CD4-positive, alpha-beta T cell treated with Interleukin-21 for 1 hour (primary cell): ENCODE measurements around the gene LRP8.

Experiments used
- DNase-seq: peaks from one replicate; pipeline ENCODE4 v3.0.0-alpha.2; 2020

The LRP8 gene

DNA sequence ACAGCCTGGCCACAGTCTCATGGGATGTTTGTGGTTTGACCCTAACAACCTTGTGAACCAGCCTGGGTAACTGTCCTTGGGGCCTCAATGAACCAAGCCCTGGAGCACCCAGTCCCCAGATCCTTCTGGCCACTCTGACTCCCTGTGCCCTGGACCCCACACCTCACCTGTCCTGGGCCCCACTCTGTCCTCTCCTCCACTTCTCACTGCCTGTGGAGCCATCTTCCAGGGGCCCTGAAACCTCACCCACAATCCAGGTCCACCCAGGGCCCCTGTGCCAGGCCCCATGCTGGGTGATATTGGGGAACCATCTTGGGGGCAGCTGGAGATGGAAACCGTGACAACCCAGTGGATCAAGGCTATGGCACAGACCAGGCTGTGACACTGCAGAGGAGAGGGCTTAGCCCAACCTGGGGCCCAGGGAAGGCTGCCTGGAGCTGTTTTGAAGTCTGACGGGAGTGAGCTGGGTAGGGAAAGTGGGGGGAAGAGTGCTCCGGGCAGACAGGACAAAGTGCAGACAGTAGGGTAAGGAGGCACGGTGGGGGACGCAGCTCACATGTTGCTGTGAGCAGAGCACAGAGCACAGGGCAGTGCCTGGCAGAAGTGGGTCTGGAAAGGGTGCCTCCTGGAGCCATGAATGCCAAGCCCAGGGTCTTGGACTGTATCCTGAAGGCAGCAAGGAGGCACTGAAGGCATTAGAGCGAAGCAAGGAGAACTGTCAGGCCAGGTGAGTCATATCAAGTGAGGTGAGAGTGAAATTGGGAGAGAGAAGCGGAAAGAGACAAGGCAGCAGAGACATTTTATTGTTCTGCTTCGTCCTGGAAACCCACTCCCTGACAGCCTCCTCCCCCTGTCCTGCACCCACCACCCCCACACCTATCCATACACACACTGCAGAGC is 12.1 kb upstream of the LRP8 start:
- no peak for DNase-seq

DNA sequence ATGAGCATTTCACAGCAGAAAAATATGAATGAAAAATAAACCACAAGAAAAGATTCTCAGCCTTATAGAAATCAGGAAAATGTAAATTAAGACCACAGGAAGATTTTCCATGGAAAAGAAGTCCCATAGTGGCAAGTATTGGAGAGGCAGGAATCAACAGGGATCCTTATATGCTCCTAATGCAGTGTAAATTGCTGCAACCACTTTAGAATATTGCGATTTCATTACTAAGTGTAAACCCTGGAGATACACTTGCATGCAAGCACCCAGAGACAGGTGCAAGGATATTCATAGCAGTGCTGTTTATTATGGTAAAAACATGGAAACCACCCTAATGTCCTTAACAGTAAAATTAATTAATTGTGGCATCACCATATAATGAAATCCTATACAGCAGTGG is 10.6 kb upstream of the LRP8 start:
- no peak for DNase-seq

DNA sequence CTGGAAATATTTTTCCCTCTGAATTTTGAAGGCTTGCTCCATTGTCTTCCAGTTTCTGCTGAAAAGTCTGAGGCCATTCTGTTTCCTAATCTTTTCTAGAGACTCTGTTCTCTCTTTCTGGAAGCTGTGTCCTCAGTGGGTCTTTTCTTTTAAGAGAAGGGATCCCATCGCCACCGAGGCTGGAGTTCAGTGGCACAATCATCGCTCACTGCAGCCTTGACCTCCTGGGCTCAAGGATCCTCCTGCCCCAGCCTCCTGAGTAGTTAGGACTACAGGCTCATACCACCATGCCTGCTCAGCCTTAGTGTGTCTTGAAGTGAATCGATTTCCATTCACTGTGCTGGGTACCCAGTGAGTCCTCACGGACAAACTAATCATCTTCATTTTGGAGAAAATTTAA is 9.6 kb upstream of the LRP8 start:
- DNase-seq = no peak

DNA sequence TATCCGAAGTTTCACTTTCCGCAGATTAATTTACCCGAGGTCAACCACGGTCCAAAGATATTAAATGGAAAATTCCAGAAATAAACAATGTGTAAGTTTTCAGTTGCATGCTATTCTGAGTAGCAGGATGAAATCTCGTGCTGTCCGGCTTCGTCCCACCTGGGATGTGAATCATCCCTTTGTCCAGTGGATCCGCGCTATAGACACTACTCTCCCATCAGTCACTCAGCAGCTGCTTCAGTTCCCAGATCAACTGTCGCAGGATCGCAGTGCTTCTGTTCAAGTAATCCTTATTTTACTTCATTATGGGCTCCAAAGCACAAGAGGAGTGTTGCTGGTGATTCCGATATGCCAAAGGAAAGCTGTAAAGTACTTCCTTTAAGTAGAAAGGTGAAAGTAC is 8.3 kb upstream of the LRP8 start:
- DNase-seq = no peak

DNA sequence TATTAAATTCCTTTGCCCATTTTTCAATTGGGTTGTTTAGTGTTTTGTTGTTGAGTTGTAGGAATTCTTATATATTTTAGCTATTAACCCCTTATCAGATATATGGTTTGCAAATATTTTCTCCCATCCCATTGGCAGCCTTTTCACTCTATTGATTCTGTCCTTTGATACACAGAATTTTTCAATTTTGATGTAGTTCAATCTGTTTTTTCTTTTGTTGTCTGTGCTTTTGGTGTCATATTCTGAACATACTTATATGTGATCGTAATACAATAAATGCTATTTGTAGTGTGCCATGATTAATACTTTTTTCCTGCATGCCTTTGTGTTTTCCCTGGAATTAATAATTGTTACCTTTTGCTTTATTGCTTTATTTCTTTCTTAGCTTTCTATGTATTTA is 7.8 kb upstream of the LRP8 start:
- DNase-seq = no peak

DNA sequence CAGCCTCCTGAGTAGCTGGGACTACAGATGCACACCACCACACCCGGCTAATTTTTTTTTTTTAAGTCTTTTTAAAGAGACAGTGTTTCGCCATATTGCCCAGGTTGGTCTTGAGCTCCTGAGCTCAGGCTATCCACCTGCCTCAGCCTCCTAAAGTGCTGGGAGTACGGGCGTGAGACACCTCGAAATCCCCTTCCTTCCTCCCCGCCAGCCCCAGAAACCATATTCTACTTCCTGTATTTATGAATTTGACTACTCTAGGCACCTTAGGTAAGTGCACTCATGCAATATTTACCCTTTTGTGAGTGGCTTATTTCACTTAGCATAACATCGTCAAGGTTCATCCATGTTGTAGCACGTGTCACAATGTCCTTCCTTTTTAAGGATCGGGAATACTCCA is 6.9 kb upstream of the LRP8 start:
- no peak for DNase-seq

DNA sequence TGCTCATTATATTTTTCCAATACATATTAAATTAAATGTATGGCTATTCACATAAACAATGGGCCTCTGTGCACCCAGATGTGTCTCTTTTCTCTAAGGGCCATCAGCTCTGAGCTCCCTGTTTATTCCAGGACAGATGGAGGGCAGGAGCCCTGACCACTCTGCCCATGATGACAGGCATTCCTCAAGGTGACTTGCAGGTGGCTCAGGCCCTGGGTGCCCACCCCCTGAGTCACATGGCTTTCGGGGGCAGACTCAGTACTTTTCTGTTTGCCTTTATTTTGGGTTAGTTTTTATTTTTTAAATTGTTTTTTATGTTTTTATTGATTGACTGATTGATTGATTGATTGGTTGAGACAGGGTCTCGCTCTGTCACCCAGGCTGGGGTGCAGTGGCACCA is 6.4 kb upstream of the LRP8 start:
- DNase-seq = no peak

DNA sequence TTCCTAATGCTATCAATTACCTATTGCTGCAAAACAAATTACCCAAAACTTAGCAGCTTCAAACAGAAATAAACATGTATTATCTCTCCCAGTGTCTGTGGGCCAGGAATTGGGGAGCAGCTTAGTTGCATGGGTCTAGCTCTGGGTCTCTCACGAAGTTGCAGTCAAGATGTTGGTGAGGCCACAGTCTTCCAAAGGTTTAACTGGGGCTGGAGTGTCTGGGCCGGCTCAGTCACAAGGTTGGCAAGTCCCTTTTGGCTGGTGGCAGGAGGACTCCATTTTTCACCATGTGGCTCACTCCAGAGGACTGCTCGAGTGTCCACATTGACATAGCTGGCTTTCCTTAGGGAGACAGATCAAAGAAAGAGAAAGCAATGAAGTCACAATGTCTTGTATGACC is 5.0 kb upstream of the LRP8 start:
- DNase-seq = no peak

DNA sequence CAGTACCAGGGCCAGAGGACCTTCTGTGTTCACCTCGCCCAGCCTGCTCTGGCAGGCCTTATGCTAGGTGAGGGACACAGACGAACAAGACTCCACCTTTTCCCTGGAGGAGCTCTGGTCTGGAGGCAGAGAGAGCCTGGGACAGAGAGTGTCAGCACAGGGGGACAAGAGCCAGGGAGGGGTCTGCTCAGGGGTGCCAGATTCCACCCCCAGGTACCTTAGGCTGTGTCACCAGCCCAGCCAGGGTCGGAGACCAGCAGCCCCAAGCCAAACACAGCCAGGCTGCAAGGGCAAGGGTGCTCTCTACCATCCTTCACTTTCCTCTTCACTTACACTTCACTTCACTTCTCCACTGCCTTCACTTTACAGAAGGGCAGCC is 4.3 kb upstream of the LRP8 start:
- DNase-seq = no peak

DNA sequence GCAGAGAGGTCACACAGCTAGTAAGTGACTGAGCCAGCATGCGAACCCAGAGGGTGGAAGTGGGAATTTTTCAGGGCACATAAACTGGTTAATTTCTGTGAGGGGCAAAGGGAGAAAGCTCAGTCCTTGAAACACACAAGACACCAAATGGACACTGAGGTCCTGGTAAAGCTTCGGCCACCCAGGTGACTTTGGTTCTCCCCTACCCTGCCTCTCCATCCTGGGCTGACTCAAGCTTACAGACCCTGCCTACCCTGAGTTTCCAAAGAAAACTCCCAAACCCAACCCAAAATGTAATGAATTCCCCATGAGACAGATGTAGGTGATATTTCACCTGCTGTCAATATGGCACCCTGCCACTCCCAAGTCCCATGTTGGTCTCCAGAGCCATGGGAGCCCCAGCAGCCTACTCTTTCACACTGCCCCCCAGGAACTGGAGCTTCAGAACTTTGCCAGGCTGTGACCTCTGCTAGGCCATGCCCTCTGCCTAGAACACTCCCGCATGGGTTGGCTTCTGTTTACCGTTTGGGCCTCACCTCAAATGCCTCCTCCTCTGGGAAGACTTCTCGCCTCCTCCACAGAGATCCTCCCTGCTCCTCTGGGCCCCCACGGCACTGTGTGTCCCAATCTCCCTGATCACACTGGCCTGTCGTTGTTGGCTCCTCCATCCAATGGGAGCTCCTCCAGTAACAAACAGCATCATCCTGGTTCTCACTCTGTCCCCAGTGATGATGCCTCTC is 3.7 kb upstream of the LRP8 start:
- DNase-seq = no peak

DNA sequence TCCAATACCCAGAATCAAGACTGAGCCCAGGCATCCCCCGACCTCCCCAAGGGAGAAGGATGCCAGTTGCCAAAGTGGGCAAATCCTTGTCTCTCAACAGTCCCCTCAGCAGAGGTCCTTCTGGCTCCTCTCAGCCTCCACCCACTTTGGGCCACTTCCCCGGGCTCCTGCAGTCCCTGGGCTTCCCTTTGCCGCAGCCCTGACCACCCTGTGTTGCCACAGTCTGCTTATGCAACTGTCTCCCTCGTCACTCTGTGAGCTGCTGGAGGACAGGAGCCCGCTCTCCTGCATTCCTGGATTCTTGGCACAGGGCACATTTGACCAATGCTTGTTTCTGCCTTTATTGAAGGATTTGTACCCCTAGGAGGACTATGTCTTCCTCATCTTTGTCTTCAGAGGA is 2.9 kb upstream of the LRP8 start:
- DNase-seq = no peak

DNA sequence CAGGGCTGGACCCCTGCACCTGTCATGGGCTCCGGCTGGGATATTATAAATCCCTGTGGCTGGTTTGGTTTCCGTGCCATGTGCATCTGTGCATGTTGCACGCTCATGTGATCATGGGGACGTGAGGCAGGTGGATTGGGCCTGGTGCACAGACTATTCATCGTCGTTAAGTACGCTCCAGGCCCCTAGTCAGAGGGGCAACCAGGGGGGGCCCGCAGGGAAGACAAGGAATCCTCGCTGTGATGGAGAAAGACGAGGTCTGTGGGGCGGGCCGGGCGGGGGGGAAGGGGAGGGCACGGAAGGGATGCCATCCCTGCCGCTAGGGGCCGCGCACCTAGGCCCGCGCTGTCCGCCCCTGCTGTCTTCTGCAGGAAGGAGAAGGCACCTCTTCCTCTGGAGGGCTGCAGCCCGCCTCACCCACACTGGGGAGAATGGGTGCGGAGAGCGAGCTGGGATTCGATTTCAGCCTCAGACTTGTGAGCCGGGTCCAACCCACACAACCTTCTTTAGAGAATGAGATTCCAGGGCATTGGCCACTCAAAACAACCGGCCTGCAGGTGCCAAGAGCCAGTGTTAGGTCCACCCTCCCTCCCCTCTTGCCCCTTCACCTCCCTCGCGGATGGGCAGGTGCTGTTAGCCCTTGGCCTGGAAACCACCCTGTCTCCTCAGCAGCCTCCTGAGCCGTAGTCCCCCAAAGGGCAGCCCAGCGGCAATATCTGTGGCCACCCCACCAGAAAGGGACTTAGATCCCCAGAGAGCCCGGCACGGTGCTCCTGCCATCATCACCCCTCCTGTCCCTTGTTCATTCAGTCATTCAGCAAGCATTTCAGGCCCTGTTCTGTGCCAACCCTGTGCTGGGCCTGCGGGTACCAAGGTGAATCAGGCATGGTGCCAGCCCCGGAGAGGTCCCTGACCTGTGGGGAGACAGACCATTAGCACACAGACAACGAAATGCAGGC is 950 bp upstream of the LRP8 start:
- DNase-seq = peak; percentile 28

DNA sequence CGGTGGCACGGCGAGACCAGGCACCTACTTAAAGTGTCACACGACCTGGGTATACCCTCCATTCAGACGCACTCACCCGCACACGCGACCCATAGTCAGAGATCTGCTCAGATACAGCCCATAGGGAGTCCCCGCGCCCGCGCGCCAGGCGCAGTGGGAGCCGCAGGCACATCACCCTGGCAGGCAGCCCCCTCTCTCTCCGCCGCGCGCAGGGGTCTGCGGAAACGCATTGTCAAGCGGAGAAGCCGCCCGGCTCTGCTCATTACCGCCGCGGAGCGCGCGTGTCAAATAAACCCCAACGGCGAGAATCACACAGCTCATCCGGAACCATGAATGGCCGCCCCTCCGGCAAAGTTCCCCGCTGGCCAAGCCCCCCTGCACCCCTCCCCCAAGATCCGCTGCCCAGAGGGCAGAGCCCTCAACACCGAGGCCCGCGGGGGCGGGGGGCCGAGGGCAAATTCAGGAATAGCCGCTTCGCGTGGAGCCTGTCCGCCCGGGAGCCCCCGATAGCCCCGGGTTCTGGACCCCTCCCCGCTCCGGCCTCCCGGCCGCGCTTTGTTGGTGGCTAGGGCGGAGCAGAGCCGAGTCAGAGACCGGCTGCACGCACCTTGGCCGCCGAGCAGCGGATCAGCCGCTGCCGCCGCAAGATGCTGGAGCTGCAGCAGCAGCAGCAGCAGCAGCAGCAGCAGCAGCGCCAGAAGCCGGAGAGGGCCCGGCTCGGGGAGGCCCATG is 522 bp downstream of the LRP8 start:
- peak; percentile 48 for DNase-seq

DNA sequence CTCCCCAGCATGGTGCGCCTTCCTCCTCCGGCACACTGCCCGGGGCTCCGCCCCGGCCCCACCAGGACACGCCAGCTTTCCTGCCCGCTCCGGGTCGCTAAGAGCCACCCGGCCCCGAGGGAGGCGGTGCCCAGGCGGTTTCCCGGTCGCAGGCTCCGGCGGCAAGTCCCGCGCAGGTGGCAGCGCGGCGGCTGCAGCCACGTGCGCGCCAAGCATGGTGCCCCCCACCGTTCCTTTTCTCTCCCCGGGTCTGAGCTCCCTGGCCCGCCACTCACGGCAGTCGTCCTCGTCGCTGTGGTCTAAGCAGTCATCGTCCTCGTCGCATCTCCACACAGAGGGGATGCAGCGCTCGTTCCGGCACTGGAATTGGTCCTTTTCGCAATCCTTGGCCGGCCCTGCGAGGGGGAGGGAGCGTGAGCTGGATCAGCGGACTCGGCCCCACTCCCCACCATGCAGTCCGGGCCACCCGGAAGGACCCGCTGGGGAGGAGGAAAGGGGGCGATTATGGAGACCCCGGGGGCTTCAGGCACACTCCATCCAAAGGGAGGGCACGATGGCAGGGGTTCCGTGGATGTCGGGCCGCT is 1.2 kb downstream of the LRP8 start:
- peak; percentile 4 for DNase-seq

DNA sequence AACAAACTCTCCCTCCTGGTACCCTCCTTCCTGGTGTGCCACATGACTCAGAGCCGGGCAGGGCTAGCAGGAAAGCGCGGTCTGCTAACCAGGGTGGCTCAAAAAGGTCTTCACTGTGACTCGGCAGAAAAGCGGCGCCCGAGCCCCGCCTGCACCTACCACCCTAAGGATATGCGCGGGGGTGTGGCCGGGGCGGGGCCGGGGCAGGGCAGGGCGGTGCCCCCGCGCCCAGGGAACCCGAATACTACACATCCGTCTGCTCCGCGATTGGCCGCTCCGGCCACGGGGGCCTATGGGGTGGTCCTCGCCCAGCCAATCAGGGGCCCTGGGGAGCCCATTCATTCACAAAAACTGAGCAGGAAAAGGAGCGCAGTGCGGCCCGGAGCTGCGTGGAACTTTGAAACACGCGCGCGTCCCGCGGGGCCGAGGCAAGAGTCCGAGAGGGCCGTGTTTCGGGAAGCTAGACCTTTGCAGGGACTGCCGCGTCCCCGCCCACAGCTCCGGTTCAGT is 1.7 kb downstream of the LRP8 start:
- peak; percentile 93 for DNase-seq

DNA sequence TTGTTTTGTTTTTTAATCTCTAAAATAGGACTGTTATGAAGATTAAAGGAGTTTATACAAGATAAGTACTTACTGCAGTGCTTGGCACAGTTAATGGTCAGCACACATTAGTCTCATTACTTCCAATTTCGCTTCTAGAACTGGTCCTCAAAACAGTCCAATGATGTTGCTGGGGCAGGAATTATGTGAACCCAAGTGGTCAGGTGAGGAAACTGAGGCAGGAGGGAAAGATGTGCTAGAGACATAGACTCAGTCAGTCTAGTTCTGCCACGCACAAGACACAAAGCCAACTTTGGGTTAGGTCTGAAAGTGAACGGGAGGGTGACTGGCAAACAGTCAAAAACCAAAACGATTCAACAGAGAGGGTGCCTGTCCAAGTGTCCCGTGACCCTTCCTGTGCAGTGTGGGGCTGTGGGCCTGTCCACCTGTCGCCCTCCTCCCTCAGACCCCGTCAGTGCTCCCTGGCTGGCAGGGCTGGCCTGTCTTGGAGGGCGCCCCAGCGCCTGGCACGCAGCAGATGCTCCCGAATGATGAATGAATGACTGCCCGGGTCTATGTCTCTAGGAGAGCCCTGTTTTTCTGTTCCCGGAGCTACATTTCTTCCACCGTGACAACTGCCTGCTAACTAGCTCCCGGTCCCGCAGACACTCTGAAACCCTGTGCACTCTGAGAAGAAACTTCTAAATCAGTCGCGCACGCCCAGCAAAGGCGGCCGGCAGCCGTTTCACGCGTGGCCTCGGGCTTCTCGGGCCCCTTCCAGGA is 2.4 kb downstream of the LRP8 start:
- DNase-seq = no peak

DNA sequence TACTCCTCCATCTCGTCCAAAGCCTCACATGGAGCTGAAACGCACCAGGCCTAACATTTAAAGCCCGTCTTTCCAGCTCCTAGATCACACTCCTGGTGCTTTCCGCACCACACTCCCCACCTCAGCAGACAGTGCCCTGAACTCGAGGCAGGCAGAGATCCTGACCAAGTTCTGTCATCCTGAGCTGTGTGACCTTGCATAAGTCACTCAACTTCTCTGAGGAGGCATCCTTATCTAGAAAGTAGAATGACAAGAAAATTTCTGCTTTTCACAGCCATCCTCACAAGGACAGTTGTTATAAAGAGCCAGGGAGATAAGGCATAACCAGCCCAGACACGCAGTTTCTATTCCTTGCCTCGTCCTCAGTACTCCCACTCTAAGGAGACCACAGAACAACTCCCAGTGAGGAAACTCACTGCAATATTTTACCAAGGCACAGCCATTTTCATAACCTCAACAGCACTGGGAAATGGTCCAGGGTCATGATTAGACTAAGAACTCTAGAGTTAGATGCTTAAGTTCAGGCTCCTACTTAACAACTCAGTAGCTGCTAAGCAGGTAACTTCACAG is 3.1 kb downstream of the LRP8 start:
- no peak for DNase-seq

DNA sequence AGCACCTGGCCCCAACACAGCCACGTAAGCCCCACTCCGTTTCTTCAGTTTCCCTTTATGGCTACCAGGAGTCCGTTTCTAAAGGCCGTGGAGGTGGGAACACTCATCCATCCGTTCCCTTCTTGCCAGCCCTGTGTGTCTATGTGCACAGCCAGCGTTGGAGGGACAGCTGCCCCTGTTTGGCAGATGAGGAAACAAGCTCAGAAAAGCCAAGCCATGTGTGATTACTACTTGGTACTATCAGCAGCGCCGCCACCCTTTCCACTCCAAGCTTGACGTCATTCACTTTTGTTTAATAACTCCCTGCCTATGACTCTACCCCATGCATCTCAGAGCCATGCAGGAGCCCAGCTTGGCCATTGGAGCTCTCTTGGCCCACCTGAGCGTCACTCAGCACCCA is 3.5 kb downstream of the LRP8 start:
- no peak for DNase-seq

DNA sequence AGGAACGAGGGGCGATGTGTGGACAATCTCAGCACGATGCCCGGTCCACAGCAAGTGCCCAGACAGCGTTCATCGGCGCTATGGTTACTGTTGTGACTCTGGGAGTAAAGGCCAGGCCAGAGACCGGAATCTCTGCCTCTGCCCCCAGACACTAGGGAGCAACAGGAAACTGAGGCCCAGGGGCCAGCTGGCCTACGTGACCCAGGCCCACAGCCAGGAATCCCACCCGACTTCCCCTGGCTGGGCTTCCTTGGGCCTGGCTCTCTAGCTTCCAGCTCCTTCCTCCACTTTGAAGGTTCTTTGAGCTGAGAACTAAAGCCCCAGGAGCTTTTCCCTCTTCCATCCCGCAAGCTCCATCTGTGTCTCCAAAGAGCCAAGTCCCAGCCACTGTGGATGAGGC is 4.6 kb downstream of the LRP8 start:
- no peak for DNase-seq

DNA sequence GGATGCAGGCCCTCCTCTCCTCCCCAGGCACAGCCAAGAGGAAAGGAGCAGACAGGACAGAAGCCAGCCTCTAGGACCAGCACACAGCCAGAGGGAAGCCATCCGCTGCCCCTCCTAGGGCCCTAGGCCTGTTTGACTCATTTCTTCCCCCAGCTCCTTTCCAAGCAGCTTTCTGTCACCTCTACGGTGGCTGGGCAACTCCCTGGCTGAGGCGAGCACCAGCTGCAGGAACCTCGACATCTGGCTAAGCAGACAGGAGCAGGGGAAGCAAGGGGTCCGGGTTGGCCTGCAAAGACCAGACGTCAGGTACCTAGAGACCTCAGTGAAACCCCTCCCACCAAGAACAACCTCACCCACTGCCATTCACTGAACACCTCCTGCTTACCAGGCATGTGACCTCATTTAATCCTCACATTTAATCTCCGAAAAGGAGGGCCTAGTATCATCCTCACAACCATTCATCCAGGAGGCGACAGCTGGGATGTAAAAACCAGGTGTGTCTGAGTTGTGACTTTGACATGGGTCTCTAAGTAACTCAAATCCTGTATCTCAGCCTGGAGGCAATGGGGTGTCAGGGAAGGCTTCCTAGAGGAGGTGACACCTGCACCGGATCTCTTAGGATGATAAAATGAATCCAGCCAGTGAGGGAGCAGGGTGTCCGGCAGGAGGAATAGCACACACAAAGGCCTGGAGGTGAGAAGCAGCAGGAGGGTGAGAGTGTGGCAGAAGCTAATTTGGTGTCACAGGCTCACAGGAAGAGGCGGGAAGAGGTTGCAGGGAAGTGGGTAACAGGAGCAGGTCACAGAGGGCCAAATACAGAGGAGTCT is 5.9 kb downstream of the LRP8 start:
- no peak for DNase-seq
